Measurements from ENCODE around the gene REG4.
A peak's percentile ranks its signal among the peaks of the same experiment; 100 is the strongest.
"Not testable (repeated sequence)": the region's sequence is repeated elsewhere in the genome, so short reads cannot be mapped to it uniquely, and the experiment has no call there.

Gene REG4

DNA sequence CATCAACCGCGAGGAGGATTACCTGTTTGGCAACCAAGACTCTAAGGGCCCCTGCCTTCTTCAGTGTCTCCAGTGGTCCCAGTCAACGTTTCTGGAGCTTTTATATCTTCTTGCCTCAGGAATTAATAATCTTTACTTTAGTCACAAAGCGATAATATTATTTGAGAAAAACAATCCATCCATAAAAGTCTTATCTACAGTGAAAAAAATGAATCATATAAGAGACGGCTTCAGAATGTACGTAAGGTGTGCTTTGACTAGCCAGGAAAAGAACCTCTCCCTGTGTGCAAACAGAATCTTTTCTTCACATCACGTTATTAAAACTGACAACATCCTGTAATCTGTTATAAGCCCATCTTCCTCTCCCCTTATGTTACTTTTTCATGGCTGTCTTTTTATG is at the start of gene REG4:
REG4 (minus strand) TSS at position 74 of the 400 bp plus-strand sequence. CDS start 2,691 bp downstream, outside the sequence.
- no peak for DNase-seq (ENCODE audit: low read depth in 1 of 2, low spot score in 1 of 2)

DNA sequence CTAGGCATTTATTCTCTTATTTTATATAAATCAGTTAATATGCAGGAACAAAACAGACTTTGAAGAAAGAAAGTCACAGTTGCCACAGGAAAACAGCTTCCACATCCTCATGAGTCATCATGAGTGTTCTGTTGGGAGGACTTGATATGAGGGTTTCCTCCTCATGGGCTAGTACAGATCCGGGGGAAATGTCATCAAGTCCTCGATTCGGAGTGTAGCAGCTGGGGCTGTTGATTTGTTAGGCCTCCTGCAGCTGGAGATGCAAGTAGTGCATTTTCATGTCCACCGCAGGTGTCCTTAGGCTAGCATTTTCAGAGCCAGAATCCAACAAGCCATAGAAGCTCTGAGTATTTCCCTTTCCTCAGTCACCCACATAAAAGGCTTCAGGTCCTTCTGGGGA is 48.4 kb upstream of the REG4 start:
- DNase-seq (ENCODE audit: low read depth in 1 of 2, low spot score in 1 of 2): no peak

GRCh38 chr1:119858556-119859214 is 47.4 kb upstream of the REG4 start:
- not testable (repeated sequence) for DNase-seq (ENCODE audit: low read depth in 1 of 2, low spot score in 1 of 2)

DNA sequence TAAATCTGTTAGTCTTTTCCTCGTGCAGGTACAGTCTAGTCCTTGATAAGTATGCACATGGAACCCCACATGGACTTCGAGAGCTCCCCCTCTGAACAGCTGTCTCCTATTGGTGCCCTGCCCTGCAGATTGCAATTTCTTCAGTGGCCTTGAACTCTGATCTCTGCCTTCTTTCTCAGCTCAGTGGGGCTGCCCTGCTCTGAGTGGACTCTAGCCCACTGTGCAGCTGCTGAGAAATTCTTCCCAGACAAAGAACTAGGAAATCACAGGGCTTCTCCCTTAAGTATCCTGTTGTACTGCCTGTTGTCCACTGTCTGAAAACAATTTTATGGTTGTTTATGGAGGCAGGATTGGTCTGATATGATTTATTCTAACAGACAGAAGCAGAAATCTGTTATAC is 46.9 kb upstream of the REG4 start:
- DNase-seq (ENCODE audit: low read depth in 1 of 2, low spot score in 1 of 2): no peak

DNA sequence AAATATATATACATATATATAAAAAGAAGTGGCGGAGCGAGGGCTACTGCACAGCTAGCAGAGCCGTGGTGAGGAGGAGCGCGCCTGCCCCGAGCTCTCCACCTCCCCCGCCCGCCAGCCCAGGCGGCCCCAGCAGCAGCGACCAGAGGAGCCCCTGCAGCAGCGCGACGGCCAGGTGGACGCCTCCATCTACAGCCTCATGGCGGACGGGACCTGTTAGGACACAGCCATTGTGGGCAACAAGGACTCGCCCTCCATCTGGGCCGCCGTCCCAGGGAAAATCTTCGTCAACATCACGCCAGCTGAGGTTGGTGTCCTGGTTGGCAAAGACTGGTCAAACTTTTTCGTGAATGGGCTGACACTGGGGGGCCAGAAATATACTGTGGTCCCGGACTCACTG is 41.9 kb upstream of the REG4 start:
- DNase-seq (ENCODE audit: low read depth in 1 of 2, low spot score in 1 of 2): no peak

DNA sequence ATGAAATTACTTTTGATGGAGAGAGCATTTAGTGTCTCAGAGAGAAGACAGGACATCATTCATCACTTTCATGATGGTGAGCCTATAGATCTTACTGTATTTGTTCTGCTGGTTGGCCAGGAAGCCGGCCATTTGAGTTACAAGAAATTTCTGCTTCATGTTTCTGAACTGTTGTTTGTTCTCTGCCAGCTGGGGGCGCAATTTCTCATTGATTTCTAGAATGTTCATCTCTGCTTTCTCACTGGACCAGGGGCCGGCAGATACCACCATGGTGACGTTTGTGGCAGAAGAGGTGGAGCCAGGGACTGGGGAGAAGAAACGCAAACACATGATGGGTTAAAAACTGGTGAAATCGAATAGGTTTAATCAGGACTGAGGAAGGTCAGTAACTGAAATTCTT is 32.9 kb upstream of the REG4 start:
- DNase-seq (ENCODE audit: low read depth in 1 of 2, low spot score in 1 of 2): not testable (repeated sequence)

DNA sequence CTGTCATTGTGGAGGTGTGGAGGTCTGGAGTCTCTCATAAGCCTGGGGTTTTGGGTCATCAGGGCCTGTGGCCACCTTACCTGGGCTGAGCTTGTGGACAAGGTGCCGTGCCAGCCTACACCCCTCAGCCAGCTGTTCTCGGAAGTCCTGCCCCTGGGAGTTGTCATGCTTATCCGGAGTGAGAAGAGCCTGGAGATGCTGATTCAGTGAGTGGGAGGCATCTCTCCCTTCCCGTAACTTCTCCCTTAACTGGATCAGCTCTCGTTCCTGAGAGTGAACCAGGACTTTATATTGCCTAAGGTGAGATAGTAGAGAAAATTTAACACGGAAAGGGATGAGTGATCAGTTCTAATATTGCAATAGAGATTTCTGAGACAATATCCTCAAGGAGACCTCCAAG is 30.0 kb upstream of the REG4 start:
- DNase-seq (ENCODE audit: low read depth in 1 of 2, low spot score in 1 of 2): no peak

- no peak for DNase-seq (ENCODE audit: low read depth in 1 of 2, low spot score in 1 of 2)
These were observed 29.5 kb upstream of the REG4 start for GRCh38 chr1:119840745-119841144.

DNA sequence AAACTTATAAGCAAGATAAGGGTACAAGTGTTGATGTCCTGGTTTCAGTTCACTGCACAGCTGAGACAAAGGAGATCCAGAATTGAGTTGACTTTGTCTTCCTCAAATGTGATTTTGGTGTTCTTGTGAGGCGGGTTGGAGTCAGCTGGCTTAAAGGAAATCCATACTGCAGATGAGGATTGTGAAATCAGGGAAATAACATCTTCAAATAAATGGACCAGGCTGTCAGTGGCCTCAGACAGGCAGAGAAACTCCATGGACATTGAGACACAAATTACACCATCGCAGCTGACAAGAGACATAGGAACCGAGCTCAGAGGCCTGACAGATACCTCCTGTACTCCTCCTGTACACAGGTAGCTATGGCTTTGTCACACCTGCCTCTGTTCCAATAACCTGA is 27.0 kb upstream of the REG4 start:
- no peak for DNase-seq (ENCODE audit: low read depth in 1 of 2, low spot score in 1 of 2)

GRCh38 chr1:119834990-119835389 is 23.7 kb upstream of the REG4 start:
- no peak for DNase-seq (ENCODE audit: low read depth in 1 of 2, low spot score in 1 of 2)

DNA sequence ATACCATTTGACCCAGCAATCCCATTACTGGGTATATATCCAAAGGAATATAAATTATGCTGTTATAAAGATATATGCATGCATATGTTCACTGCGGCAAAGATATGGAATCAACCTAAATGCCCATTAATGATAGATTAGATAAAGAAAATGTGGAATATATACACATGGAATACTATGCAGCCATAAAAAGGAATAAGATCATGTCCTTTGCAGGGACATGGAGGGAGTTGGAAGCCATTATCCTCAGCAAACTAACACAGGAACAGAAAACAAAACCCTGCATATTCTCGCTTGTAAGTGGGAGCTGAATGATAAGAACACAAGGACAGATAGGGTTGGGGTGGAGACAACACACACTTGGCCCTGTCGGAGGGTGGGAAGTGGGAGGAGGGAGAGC is 19.8 kb upstream of the REG4 start:
- no peak for DNase-seq (ENCODE audit: low read depth in 1 of 2, low spot score in 1 of 2)

- DNase-seq (ENCODE audit: low read depth in 1 of 2, low spot score in 1 of 2): no peak
These were observed 18.4 kb upstream of the REG4 start for GRCh38 chr1:119829625-119830024.

- not testable (repeated sequence) for DNase-seq (ENCODE audit: low read depth in 1 of 2, low spot score in 1 of 2)
These were observed 17.7 kb upstream of the REG4 start for GRCh38 chr1:119829006-119829405.

GRCh38 chr1:119828266-119828665 is 17.0 kb upstream of the REG4 start:
- no peak for DNase-seq (ENCODE audit: low read depth in 1 of 2, low spot score in 1 of 2)

GRCh38 chr1:119827010-119827409 is 15.8 kb upstream of the REG4 start:
- DNase-seq (ENCODE audit: low read depth in 1 of 2, low spot score in 1 of 2): no peak

DNA sequence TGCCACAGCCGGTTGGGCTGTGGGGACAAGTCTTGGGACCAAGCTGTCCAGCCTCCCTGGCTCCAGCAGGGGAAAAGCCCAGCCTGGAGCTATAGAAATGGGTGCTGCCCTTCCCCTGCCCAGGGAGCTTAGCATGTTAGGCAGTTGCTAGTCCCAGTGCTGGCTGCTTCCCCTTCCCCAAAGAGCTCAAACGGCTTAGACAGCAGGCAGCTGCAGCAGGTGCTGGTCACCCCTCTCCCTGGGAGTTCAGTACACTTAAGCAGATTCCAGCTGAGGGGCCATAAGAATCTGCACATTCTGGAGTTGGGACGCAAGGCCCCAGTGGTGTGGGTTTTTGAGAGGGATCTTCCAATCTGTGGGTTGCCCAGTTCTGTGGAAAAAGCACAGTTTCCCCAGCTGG is 11.1 kb upstream of the REG4 start:
- DNase-seq (ENCODE audit: low read depth in 1 of 2, low spot score in 1 of 2): no peak

DNA sequence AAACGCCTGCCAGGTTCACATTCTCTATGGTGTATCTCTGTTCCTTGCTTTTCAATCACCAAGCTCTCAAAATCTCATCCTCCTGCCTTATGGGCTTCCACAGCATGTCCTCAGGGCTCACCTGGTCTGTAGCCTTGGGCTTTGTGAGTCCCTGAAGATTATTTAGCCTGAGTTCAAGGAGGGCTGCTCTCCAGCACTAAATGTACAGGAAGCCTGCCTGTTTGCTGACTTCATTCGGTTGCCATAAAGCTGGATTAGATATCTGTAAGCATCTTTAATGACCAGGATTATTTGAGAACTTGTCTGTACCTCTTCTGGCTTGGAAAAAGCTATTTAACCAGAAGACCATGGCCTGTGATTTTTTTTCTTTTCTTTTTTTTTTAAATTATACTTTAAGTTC is 6.9 kb upstream of the REG4 start:
- DNase-seq (ENCODE audit: low read depth in 1 of 2, low spot score in 1 of 2): no peak

DNA sequence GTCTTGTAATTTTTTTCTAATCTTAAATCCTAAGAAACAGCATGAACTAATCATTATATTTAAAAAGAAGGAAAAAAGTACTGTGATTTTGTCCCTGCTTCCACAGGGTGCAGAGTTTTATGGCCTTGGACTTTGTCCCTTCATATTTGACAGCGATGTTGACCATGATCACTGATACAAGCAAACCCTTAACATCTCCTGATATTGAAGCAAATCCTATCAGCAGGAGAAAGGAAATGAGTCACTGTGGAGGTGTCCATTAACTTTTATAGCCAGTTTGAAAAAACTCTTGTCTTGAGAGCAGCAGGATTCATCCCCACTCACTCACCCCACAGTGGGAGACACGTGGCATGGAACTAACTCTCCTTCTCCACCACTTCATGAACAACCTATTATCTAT is 5.1 kb upstream of the REG4 start:
- no peak for DNase-seq (ENCODE audit: low read depth in 1 of 2, low spot score in 1 of 2)

- DNase-seq (ENCODE audit: low read depth in 1 of 2, low spot score in 1 of 2): no peak
These were observed 4.7 kb upstream of the REG4 start for GRCh38 chr1:119815928-119816327.

DNA sequence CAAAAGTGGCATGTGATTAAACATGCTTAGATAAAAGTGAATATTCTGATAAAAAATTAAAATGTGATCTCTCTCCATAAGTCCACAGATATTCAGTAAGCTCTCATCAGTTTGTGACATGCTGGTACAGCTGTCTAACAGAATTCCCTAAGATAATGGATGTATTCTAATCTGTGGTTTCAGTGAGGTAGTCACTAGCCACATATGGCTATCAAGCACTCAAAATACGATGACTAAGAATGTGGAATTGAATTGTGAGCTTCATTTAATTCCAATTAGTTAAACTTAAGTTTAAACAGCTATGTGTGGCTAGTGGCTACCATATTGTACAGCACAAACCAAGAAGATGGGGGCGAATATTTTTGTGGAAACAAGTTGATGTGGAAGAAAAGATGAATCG is 4.1 kb upstream of the REG4 start:
- DNase-seq (ENCODE audit: low read depth in 1 of 2, low spot score in 1 of 2): no peak

- DNase-seq (ENCODE audit: low read depth in 1 of 2, low spot score in 1 of 2): no peak
These were observed 3.0 kb upstream of the REG4 start for GRCh38 chr1:119814288-119814687.

DNA sequence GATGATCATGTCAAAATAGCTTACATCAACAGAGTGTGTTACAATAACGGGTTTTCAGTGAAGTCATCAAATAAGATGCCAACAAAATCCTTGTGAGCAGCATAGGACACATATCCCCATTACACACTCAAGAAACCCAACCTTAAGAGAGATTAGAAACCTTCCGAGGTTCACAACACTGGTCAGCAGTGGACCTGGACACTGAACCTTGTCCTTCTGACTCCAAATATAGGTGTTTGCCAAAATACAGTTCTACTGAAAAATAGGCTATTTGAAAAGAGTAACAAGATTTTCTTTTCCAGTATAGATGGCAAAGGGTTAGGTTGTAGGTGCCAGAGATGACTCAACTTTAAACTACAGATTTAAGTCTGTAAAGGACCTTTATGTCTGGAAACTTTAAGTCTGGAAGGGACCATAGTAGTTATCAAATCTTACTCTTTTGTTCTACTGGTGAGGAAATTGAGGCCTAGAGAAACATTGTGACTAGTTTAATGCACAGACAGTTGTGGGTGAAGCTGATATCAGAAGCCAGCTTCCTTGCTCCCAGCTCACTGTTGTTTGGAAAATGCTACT is 811 bp upstream of the REG4 start:
- no peak for DNase-seq (ENCODE audit: low read depth in 1 of 2, low spot score in 1 of 2)

- DNase-seq (ENCODE audit: low read depth in 1 of 2, low spot score in 1 of 2): peak; percentile 16 to 54
These were observed 2.2 kb downstream of the REG4 start for GRCh38 chr1:119808972-119809550.

Data from stimulated activated CD4-positive, alpha-beta T cell treated with anti-CD3 and anti-CD28 coated beads, Interleukin-15, amount 100 ng/mL, for 1 hour (primary cell).